HG03135 (cell line): ENCODE data around the gene SPTBN2.

ENCODE experiments used
- ATAC-seq: cut with Tn5 transposase; IDR thresholded peaks from one replicate; pipeline ENCODE4 v1.9.1; 2021; ENCODE audit warnings: mild to moderate bottlenecking, moderate library complexity; ENCODE audit not compliant: unreplicated experiment

SPTBN2 gene

GRCh38 chr11:66686801-66687750, 41.9 kb downstream of the SPTBN2 start:
- no peak for ATAC-seq

- no peak for ATAC-seq
These were observed 42.8 kb downstream of the SPTBN2 start for GRCh38 chr11:66686100-66686785.

GRCh38 chr11:66685276-66686099, 43.5 kb downstream of the SPTBN2 start:
- ATAC-seq: no peak

GRCh38 chr11:66684635-66685034, 44.4 kb downstream of the SPTBN2 start:
- ATAC-seq: no peak

- no peak for ATAC-seq
These were observed 45.1 kb downstream of the SPTBN2 start for GRCh38 chr11:66683877-66684276.

- no peak for ATAC-seq
These were observed 47.9 kb downstream of the SPTBN2 start for GRCh38 chr11:66680966-66681645.

- peak; percentile 85 for ATAC-seq
These were observed 51.2 kb downstream of the SPTBN2 start, which contains the start of gene RBM4B for GRCh38 chr11:66677599-66678375. Gene RBM4B, minus strand, starts transcription at chr11:66677887. Its CDS starts 808 bp downstream, at chr11:66677079.

- ATAC-seq: no peak
These were observed 52.0 kb downstream of the SPTBN2 start for GRCh38 chr11:66676931-66677598.

- ATAC-seq: no peak
These were observed 52.6 kb downstream of the SPTBN2 start for GRCh38 chr11:66676282-66676919.

- no peak for ATAC-seq
These were observed 53.9 kb downstream of the SPTBN2 start for GRCh38 chr11:66674964-66675602.

GRCh38 chr11:66670816-66671215, 58.2 kb downstream of the SPTBN2 start:
- ATAC-seq: no peak

GRCh38 chr11:66665369-66665768, 63.6 kb downstream of the SPTBN2 start:
- ATAC-seq: no peak

- no peak for ATAC-seq
These were observed 65.2 kb downstream of the SPTBN2 start for GRCh38 chr11:66663741-66664296.

GRCh38 chr11:66659763-66660162, 69.3 kb downstream of the SPTBN2 start:
- no peak for ATAC-seq

GRCh38 chr11:66653123-66653522, 75.9 kb downstream of the SPTBN2 start:
- ATAC-seq: no peak

GRCh38 chr11:66652651-66653050, 76.4 kb downstream of the SPTBN2 start:
- ATAC-seq: no peak

GRCh38 chr11:66651016-66651415, 78.0 kb downstream of the SPTBN2 start:
- ATAC-seq: no peak

- ATAC-seq: no peak
These were observed 79.1 kb downstream of the SPTBN2 start for GRCh38 chr11:66649903-66650302.
